ENCODE data around the gene MICOS13.

Gene MICOS13

GRCh38 chr19:5671600-5671999 is 8.7 kb downstream of the MICOS13 start:
- DNase-seq (ENCODE audit: insufficient read length, low spot score) (no peak), FAIRE-seq (no peak)

GRCh38 chr19:5669212-5669611 is 11.1 kb downstream of the MICOS13 start:
- no peak for DNase-seq (ENCODE audit: insufficient read length, low spot score)
- FAIRE-seq, result no peak

- DNase-seq (ENCODE audit: insufficient read length, low spot score), result no peak
- FAIRE-seq, result no peak
These were observed 12.5 kb downstream of the MICOS13 start for GRCh38 chr19:5667751-5668271.

GRCh38 chr19:5666921-5667610 is 13.2 kb downstream of the MICOS13 start:
- FAIRE-seq (no peak), DNase-seq (ENCODE audit: insufficient read length, low spot score) (no peak)

- DNase-seq (ENCODE audit: insufficient read length, low spot score) (no peak), FAIRE-seq (peak; percentile 64)
These were observed 14.4 kb downstream of the MICOS13 start for GRCh38 chr19:5665781-5666513.

GRCh38 chr19:5664515-5664914 is 15.8 kb downstream of the MICOS13 start:
- FAIRE-seq (no peak), DNase-seq (ENCODE audit: insufficient read length, low spot score) (no peak)

- FAIRE-seq (no peak), DNase-seq (ENCODE audit: insufficient read length, low spot score) (no peak)
These were observed 16.4 kb downstream of the MICOS13 start for GRCh38 chr19:5663904-5664303.

- DNase-seq (ENCODE audit: insufficient read length, low spot score), result no peak
- no peak for FAIRE-seq
These were observed 18.8 kb downstream of the MICOS13 start for GRCh38 chr19:5661483-5661882.

- FAIRE-seq (no peak), DNase-seq (ENCODE audit: insufficient read length, low spot score) (no peak)
These were observed 24.9 kb downstream of the MICOS13 start for GRCh38 chr19:5655412-5655811.

- DNase-seq (ENCODE audit: insufficient read length, low spot score), result no peak
- FAIRE-seq, result no peak
These were observed 25.4 kb downstream of the MICOS13 start for GRCh38 chr19:5654931-5655330.

- FAIRE-seq, result no peak
- no peak for DNase-seq (ENCODE audit: insufficient read length, low spot score)
These were observed 28.1 kb downstream of the MICOS13 start for GRCh38 chr19:5652261-5652660.

- DNase-seq (ENCODE audit: insufficient read length, low spot score) (no peak), FAIRE-seq (no peak)
These were observed 29.0 kb downstream of the MICOS13 start for GRCh38 chr19:5651361-5651760.

- DNase-seq (ENCODE audit: insufficient read length, low spot score), result no peak
- FAIRE-seq, result no peak
These were observed 31.9 kb downstream of the MICOS13 start for GRCh38 chr19:5648464-5648863.

GRCh38 chr19:5646703-5647102 is 33.6 kb downstream of the MICOS13 start:
- FAIRE-seq (no peak), DNase-seq (ENCODE audit: insufficient read length, low spot score) (no peak)

GRCh38 chr19:5645409-5645808 is 34.9 kb downstream of the MICOS13 start:
- DNase-seq (ENCODE audit: insufficient read length, low spot score), result no peak
- peak; percentile 44 for FAIRE-seq

- DNase-seq (ENCODE audit: insufficient read length, low spot score) (no peak), FAIRE-seq (no peak)
These were observed 36.3 kb downstream of the MICOS13 start for GRCh38 chr19:5644037-5644436.

- DNase-seq (ENCODE audit: insufficient read length, low spot score), result no peak
- no peak for FAIRE-seq
These were observed 37.3 kb downstream of the MICOS13 start for GRCh38 chr19:5643060-5643459.

GRCh38 chr19:5642204-5642603 is 38.1 kb downstream of the MICOS13 start:
- DNase-seq (ENCODE audit: insufficient read length, low spot score) (no peak), FAIRE-seq (no peak)

GRCh38 chr19:5641171-5641570 is 39.1 kb downstream of the MICOS13 start:
- FAIRE-seq (no peak), DNase-seq (ENCODE audit: insufficient read length, low spot score) (no peak)

GRCh38 chr19:5637971-5638370 is 42.3 kb downstream of the MICOS13 start:
- FAIRE-seq (no peak), DNase-seq (ENCODE audit: insufficient read length, low spot score) (no peak)

GRCh38 chr19:5635427-5635826 is 44.9 kb downstream of the MICOS13 start:
- DNase-seq (ENCODE audit: insufficient read length, low spot score), result no peak
- FAIRE-seq, result no peak

- DNase-seq (ENCODE audit: insufficient read length, low spot score), result no peak
- FAIRE-seq, result no peak
These were observed 47.7 kb downstream of the MICOS13 start for GRCh38 chr19:5632657-5633056.
